Measurements from ENCODE around the gene SSNA1. TPM values are rescaled to one million over a fixed set of nuclear protein-coding genes. Genes with fewer than 3 reads are reported as not detected.

SSNA1 gene
- total RNA-seq, 1 donor from 2014 or later = 47.0 TPM

GRCh38 chr9:137152844-137153405 lies 35.6 kb upstream of the SSNA1 start:
- no peak overlapping the region for H3K9ac ChIP-seq (ENCODE audit: low read depth in 1 of 3, low read length in 3 of 3)
- no peaks in the 10 kb centered on the region for H3K9me3 ChIP-seq (ENCODE audit: control insufficient read depth in 3 of 3, low read length in 3 of 3)
- no peak overlapping the region for H3K27ac ChIP-seq (ENCODE audit: low read depth, low read length)
- no peak overlapping the region for H3K4me3 ChIP-seq (ENCODE audit: low read length in 3 of 3)
- H3K27me3 ChIP-seq (ENCODE audit: control insufficient read depth in 3 of 3, insufficient read depth in 3 of 3, low read length in 3 of 3) = peaks cover 48 to 61% (median 48%) of the 10 kb centered on the region in 3 donors
- peaks cover 0 to 4% (median 3%) of the 10 kb centered on the region in 3 donors for H3K4me1 ChIP-seq (ENCODE audit: control insufficient read depth in 3 of 3, insufficient read depth in 3 of 3, low read length in 3 of 3)
- no peaks in the 10 kb centered on the region for H3K36me3 ChIP-seq (ENCODE audit: control insufficient read depth in 3 of 3, insufficient read depth in 3 of 3, low read length in 3 of 3)

GRCh38 chr9:137156567-137157375 lies 31.7 kb upstream of the SSNA1 start:
- Histone ChIP-seq H3K4me1 (ENCODE audit: control insufficient read depth in 3 of 3, insufficient read depth in 3 of 3, low read length in 3 of 3) (peaks cover 0 to 4% (median 4%) of the 10 kb centered on the region in 3 donors), H3K4me3 (ENCODE audit: low read length in 3 of 3) (no peak overlapping the region), H3K36me3 (ENCODE audit: control insufficient read depth in 3 of 3, insufficient read depth in 3 of 3, low read length in 3 of 3) (no peaks in the 10 kb centered on the region), H3K27ac (ENCODE audit: low read depth, low read length) (no peak overlapping the region), H3K9ac (ENCODE audit: low read depth in 1 of 3, low read length in 3 of 3) (no peak overlapping the region), H3K27me3 (ENCODE audit: control insufficient read depth in 3 of 3, insufficient read depth in 3 of 3, low read length in 3 of 3) (peaks cover 64 to 72% (median 70%) of the 10 kb centered on the region in 3 donors), H3K9me3 (ENCODE audit: control insufficient read depth in 3 of 3, low read length in 3 of 3) (no peaks in the 10 kb centered on the region)

GRCh38 chr9:137157618-137158415 lies 30.7 kb upstream of the SSNA1 start:
- no peak overlapping the region for H3K9ac ChIP-seq (ENCODE audit: low read depth in 1 of 3, low read length in 3 of 3)
- peaks cover 66 to 74% (median 74%) of the 10 kb centered on the region in 3 donors for H3K27me3 ChIP-seq (ENCODE audit: control insufficient read depth in 3 of 3, insufficient read depth in 3 of 3, low read length in 3 of 3)
- H3K9me3 ChIP-seq (ENCODE audit: control insufficient read depth in 3 of 3, low read length in 3 of 3) = no peaks in the 10 kb centered on the region
- no peak overlapping the region for H3K27ac ChIP-seq (ENCODE audit: low read depth, low read length)
- H3K4me1 ChIP-seq (ENCODE audit: control insufficient read depth in 3 of 3, insufficient read depth in 3 of 3, low read length in 3 of 3) = peaks cover 0 to 8% (median 4%) of the 10 kb centered on the region in 3 donors
- no peak overlapping the region for H3K4me3 ChIP-seq (ENCODE audit: low read length in 3 of 3)
- no peaks in the 10 kb centered on the region for H3K36me3 ChIP-seq (ENCODE audit: control insufficient read depth in 3 of 3, insufficient read depth in 3 of 3, low read length in 3 of 3)

- Histone ChIP-seq H3K36me3 (ENCODE audit: control insufficient read depth in 3 of 3, insufficient read depth in 3 of 3, low read length in 3 of 3) (no peaks in the 10 kb centered on the region), H3K4me3 (ENCODE audit: low read length in 3 of 3) (no peak overlapping the region), H3K9me3 (ENCODE audit: control insufficient read depth in 3 of 3, low read length in 3 of 3) (no peaks in the 10 kb centered on the region), H3K4me1 (ENCODE audit: control insufficient read depth in 3 of 3, insufficient read depth in 3 of 3, low read length in 3 of 3) (peaks cover 3 to 15% (median 8%) of the 10 kb centered on the region in 3 donors), H3K27ac (ENCODE audit: low read depth, low read length) (no peak overlapping the region), H3K27me3 (ENCODE audit: control insufficient read depth in 3 of 3, insufficient read depth in 3 of 3, low read length in 3 of 3) (peaks cover 65 to 81% (median 73%) of the 10 kb centered on the region in 3 donors), H3K9ac (ENCODE audit: low read depth in 1 of 3, low read length in 3 of 3) (no peak overlapping the region)
These were observed 29.9 kb upstream of the SSNA1 start for GRCh38 chr9:137158625-137159024.

GRCh38 chr9:137159105-137160053 lies 29.1 kb upstream of the SSNA1 start:
- H3K27ac ChIP-seq (ENCODE audit: low read depth, low read length) = no peak overlapping the region
- no peak overlapping the region for H3K4me3 ChIP-seq (ENCODE audit: low read length in 3 of 3)
- no peaks in the 10 kb centered on the region for H3K9me3 ChIP-seq (ENCODE audit: control insufficient read depth in 3 of 3, low read length in 3 of 3)
- H3K36me3 ChIP-seq (ENCODE audit: control insufficient read depth in 3 of 3, insufficient read depth in 3 of 3, low read length in 3 of 3) = no peaks in the 10 kb centered on the region
- H3K27me3 ChIP-seq (ENCODE audit: control insufficient read depth in 3 of 3, insufficient read depth in 3 of 3, low read length in 3 of 3) = peaks cover 72 to 88% (median 80%) of the 10 kb centered on the region in 3 donors
- H3K4me1 ChIP-seq (ENCODE audit: control insufficient read depth in 3 of 3, insufficient read depth in 3 of 3, low read length in 3 of 3) = peaks cover 3 to 15% (median 8%) of the 10 kb centered on the region in 3 donors
- no peak overlapping the region for H3K9ac ChIP-seq (ENCODE audit: low read depth in 1 of 3, low read length in 3 of 3)

GRCh38 chr9:137160054-137160425 lies 28.4 kb upstream of the SSNA1 start:
- Histone ChIP-seq H3K9me3 (ENCODE audit: control insufficient read depth in 3 of 3, low read length in 3 of 3) (no peaks in the 10 kb centered on the region), H3K27ac (ENCODE audit: low read depth, low read length) (no peak overlapping the region), H3K4me3 (ENCODE audit: low read length in 3 of 3) (no peak overlapping the region), H3K4me1 (ENCODE audit: control insufficient read depth in 3 of 3, insufficient read depth in 3 of 3, low read length in 3 of 3) (peaks cover 3 to 15% (median 8%) of the 10 kb centered on the region in 3 donors), H3K36me3 (ENCODE audit: control insufficient read depth in 3 of 3, insufficient read depth in 3 of 3, low read length in 3 of 3) (no peaks in the 10 kb centered on the region), H3K27me3 (ENCODE audit: control insufficient read depth in 3 of 3, insufficient read depth in 3 of 3, low read length in 3 of 3) (peaks cover 78 to 91% (median 85%) of the 10 kb centered on the region in 3 donors), H3K9ac (ENCODE audit: low read depth in 1 of 3, low read length in 3 of 3) (no peak overlapping the region)

GRCh38 chr9:137160716-137161557 lies 27.5 kb upstream of the SSNA1 start:
- Histone ChIP-seq H3K27me3 (ENCODE audit: control insufficient read depth in 3 of 3, insufficient read depth in 3 of 3, low read length in 3 of 3) (peaks cover 78 to 91% (median 85%) of the 10 kb centered on the region in 3 donors), H3K9ac (ENCODE audit: low read depth in 1 of 3, low read length in 3 of 3) (no peak overlapping the region), H3K27ac (ENCODE audit: low read depth, low read length) (no peak overlapping the region), H3K36me3 (ENCODE audit: control insufficient read depth in 3 of 3, insufficient read depth in 3 of 3, low read length in 3 of 3) (no peaks in the 10 kb centered on the region), H3K9me3 (ENCODE audit: control insufficient read depth in 3 of 3, low read length in 3 of 3) (no peaks in the 10 kb centered on the region), H3K4me3 (ENCODE audit: low read length in 3 of 3) (no peak overlapping the region), H3K4me1 (ENCODE audit: control insufficient read depth in 3 of 3, insufficient read depth in 3 of 3, low read length in 3 of 3) (peaks cover 3 to 15% (median 8%) of the 10 kb centered on the region in 3 donors)

GRCh38 chr9:137161558-137162486 lies 26.7 kb upstream of the SSNA1 start:
- H3K27ac ChIP-seq (ENCODE audit: low read depth, low read length) = no peak overlapping the region
- H3K9me3 ChIP-seq (ENCODE audit: control insufficient read depth in 3 of 3, low read length in 3 of 3) = no peaks in the 10 kb centered on the region
- H3K4me1 ChIP-seq (ENCODE audit: control insufficient read depth in 3 of 3, insufficient read depth in 3 of 3, low read length in 3 of 3) = peaks cover 3 to 11% (median 5%) of the 10 kb centered on the region in 3 donors
- H3K27me3 ChIP-seq (ENCODE audit: control insufficient read depth in 3 of 3, insufficient read depth in 3 of 3, low read length in 3 of 3) = peaks cover 78 to 91% (median 86%) of the 10 kb centered on the region in 3 donors
- no peak overlapping the region for H3K9ac ChIP-seq (ENCODE audit: low read depth in 1 of 3, low read length in 3 of 3)
- no peak overlapping the region for H3K4me3 ChIP-seq (ENCODE audit: low read length in 3 of 3)
- no peaks in the 10 kb centered on the region for H3K36me3 ChIP-seq (ENCODE audit: control insufficient read depth in 3 of 3, insufficient read depth in 3 of 3, low read length in 3 of 3)
